Measurements from ENCODE around the gene HEPHL1.
"Not testable (repeated sequence)": the region's sequence is repeated elsewhere in the genome, so short reads cannot be mapped to it uniquely, and the experiment has no call there.

HEPHL1 gene

GRCh38 chr11:94020777-94021481 lies at the start of gene HEPHL1:
TSS of gene HEPHL1 (plus strand) at chr11:94021354. CDS start at chr11:94021369, 15 bp downstream.
- DNase-seq, result no peak

DNA sequence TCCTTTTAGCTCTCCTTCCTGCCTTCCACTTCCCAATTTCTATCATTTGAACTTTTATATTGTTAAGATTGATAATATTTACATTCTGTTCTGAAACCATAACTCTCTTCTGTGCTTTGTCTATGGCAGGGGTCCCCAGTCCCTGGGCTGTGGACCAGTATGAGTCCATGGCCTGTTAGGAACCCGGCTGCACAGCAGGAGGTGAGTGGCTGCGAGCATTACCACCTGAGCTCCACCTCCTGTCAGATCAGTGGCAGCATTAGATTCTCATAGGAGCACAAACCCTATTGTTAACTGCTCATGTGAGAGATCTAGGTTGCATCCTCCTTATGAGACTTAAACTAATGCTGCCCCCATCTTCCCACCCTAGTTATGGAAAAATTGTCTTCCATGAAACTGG lies 48.4 kb upstream of the HEPHL1 start:
- no peak for DNase-seq

- DNase-seq, result not testable (repeated sequence)
These were observed 47.7 kb upstream of the HEPHL1 start for GRCh38 chr11:93973322-93974051.

GRCh38 chr11:93974759-93975158 lies 46.4 kb upstream of the HEPHL1 start:
- DNase-seq, result no peak

GRCh38 chr11:93976577-93977254 lies 44.4 kb upstream of the HEPHL1 start:
- DNase-seq, result not testable (repeated sequence)

GRCh38 chr11:93983542-93984195 lies 37.5 kb upstream of the HEPHL1 start:
- no peak for DNase-seq

- no peak for DNase-seq
These were observed 37.0 kb upstream of the HEPHL1 start for GRCh38 chr11:93984196-93984567.

GRCh38 chr11:93984936-93985335 lies 36.2 kb upstream of the HEPHL1 start:
- no peak for DNase-seq

GRCh38 chr11:93986716-93987115 lies 34.4 kb upstream of the HEPHL1 start:
- DNase-seq, result no peak

- no peak for DNase-seq
These were observed 32.7 kb upstream of the HEPHL1 start for GRCh38 chr11:93988455-93988854.

DNA sequence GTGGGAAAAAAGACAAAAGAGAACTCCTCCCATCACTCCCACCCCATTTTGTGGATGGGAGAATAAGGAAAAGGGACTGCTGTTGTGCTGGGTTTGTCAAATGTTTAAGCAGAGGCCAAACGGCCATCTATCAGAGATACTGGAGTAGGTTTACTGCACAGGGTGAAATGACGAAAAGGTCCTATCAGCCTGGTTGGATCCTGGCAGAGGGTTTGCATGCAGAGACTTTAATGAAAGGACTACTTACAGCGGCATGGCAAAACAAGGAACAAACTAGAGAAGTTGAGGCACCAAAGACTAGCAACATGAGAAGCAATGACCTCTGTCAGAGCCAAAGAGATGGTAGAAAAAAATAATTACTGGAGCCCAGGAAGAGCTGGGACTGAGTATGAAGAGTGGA lies 32.2 kb upstream of the HEPHL1 start:
- no peak for DNase-seq

- no peak for DNase-seq
These were observed 27.4 kb upstream of the HEPHL1 start for GRCh38 chr11:93993747-93994146.

DNA sequence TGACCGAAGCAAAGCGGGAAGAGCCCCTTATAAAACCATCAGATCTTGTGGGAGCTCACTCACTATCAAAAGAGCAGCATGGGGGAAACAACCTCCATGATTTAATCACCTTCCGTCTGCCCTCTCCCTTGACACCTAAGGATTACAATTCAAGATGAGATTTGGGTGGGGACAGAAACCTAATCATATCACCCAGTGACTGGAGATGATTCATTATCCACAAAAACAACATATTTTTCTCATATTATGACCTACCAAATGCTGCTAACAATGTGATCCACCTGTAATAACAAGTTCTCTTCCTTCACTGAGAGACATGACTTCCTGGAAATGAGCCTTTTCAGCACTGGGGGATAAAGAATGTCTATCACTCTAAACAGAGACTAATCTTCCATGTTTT lies 23.4 kb upstream of the HEPHL1 start:
- DNase-seq, result no peak

DNA sequence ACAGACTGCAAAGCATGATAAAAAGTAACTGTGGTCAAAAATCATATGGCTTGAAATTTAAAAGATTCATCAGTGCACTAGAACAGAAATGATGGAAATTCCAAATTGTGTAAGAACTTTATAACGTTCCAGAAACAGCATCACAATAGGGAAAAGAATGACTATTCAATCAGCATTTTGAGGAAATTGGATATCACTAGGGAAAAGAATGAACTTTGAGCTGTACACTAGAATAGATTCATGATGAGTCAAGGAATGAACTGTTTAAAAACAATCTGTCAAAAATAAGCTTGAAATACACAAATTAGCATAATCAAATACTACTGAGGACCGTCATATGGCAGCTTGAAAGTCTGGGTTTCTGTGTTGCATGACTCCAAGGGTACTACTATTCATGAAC lies 20.5 kb upstream of the HEPHL1 start:
- DNase-seq, result no peak

- DNase-seq, result no peak
These were observed 18.9 kb upstream of the HEPHL1 start for GRCh38 chr11:94002226-94002625.

DNA sequence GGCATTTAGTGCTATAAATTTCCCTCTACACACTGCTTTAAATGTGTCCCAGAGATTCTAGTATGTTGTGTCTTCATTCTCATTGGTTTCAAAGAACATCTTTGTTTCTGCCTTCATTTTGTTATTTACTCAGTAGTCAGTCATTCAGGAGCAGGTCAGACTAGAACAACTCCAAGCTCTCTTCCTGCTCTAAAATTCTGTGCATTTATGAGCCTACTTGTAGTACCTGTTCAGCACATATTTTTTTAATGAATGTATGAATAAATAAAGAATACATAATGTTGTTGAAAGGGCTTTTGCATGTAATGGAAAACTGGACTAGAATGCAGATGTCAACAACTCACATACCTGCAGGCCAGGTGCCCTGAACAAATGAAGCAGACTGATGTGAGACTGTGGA lies 13.7 kb upstream of the HEPHL1 start:
- no peak for DNase-seq

DNA sequence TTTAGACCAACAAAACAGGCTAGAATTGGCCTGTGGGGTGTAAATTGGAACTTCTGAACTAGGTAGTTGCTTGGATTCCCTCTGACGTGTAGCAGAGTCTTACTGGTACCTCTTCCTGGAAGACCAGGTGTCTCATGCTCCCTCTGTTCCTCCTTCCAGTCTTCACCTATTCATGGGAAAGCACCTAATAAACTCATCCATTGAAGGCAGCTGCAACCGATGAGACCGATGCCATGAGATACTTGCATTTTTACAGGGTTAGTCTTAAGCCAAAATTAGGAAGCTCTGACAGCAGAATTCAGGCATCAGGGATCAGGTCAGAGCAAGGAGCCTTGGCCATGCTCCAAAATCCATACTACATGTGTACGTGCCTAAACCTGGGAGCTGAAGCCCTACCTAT lies 13.2 kb upstream of the HEPHL1 start:
- no peak for DNase-seq

- no peak for DNase-seq
These were observed 11.0 kb upstream of the HEPHL1 start for GRCh38 chr11:94010136-94010535.

DNA sequence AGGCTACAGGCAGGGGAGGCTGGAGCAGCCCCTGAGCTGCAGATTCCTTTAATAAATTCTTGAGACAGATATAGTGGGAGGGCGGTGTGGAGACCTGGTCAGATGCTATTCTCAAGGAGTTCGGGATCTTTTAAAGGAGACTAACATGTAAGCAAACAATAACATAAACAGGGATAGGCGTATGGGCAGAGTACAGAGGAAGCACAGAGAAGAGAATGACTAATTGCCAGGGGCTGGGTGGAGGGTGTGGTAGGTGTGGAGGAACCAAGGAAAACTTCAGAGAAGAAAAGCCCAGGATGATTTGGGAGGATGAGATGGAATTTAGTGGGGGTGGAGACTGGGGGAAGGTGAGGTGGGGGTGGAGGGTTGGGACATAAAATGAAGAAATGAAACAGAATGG lies 9.7 kb upstream of the HEPHL1 start:
- no peak for DNase-seq

DNA sequence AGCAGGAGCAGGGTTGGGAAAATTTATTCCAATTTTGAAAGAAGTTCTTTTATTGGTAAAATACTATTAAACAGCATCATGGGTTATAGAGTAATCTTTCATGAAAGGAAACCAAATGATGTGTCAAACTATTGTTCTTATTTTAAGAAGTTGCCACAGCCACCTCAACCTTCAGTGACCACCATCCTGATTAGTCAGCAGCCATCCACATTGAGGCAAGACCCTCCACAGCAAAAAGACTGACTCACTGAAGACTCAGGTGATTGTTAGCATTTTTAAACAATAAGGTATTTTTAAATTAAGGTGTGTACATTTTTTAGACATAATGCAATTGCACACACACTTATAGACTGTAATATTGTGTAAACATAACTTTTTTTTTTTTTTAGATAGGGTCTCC lies 3.7 kb upstream of the HEPHL1 start:
- no peak for DNase-seq

- DNase-seq, result no peak
These were observed 2.4 kb upstream of the HEPHL1 start for GRCh38 chr11:94018721-94019120.

DNA sequence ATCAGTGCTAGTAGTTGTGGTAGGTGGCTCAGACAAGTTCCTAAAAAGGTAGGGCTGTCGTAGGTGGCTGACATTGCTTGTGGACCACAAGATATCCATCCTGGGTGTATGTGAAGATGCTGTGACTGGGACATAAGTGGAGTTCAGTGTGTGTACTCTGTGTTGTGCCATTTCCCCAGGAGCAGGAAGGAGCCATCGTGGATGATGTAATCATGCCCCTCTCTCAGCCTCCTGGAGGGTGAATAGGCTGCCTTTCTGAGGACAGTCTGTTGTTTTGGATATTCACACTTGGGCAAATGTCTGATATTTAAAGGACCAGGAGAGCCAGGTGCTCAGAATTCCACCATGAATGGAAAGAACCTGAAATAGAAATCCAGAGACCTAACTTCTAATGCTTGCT lies 2.7 kb downstream of the HEPHL1 start:
- DNase-seq, result no peak

GRCh38 chr11:94024547-94024946 lies 3.4 kb downstream of the HEPHL1 start:
- no peak for DNase-seq
